K562 (cell line): ENCODE data around the gene ARHGAP30. TPM values are rescaled to one million over a fixed set of nuclear protein-coding genes. Genes with fewer than 3 reads are reported as not detected.

ENCODE experiments used
- ATAC-seq: fragments of 200-7000 bp; cut with Tn5 transposase; 3 replicates; pipeline ENCODE4 v1.9.1; 2020; ENCODE audit warnings: moderate library complexity
- BruUV-seq: library from RNA; stranded (reverse); fragments of 400-500 nt; replicated peaks from 2 replicates; lab custom pipeline; 2021; lab: Mats Ljungman, UMichigan
- CTCF ChIA-PET: fragments of 300-600 bp; formaldehyde crosslinking; extraction: SDS; loops from one replicate; lab custom pipeline; 2021; ENCODE audit warnings: low intra/inter-chr PET ratio; lab: Yijun Ruan, JAX
- POLR2A ChIA-PET: fragments of 300-600, 350-650 bp; sonication (Branson Sonifier 250); formaldehyde crosslinking; extraction: SDS; loops from one replicate; lab custom pipeline; 2021; ENCODE audit warnings: antibody characterized with exemption, inconsistent platforms; lab: Yijun Ruan, JAX
- DNase-seq, 4 experiments: peaks; one replicate each; pipeline versions ENCODE4 v3.0.0 to v3.0.0-alpha.2; 2011 to 2018; ENCODE audit warnings: low spot score in 3 of 4, mixed read lengths in 3 of 4; ENCODE audit errors: extremely low read depth in 1 of 4
- FAIRE-seq: peaks from 2 replicates; lab custom pipeline; 2011; peaks lifted over from hg19 to GRCh38; lab: Jason Lieb, UNC
- H2AFZ ChIP-seq: 2 replicates; pipeline ENCODE4 v1.6.0; 2011; ENCODE audit warnings: low read depth, low read length, control low read depth, inconsistent platforms
- H3K27ac ChIP-seq: fragments of 200-600 bp; 3 replicates; pipeline ENCODE4 v1.8.0; 2011; ENCODE audit warnings: low read depth, mild to moderate bottlenecking, control low read depth, inconsistent platforms, low read length, moderate library complexity, mixed read lengths; ENCODE audit errors: extremely low read depth
- H3K27me3 ChIP-seq, 2 experiments: fragments of 300-600 bp in 1 of 2; 2 replicates in 1 of 2; 3 replicates in 1 of 2; pipeline versions ENCODE4 v1.6.0 to v1.8.0; 2011; ENCODE audit warnings: inconsistent platforms in 2 of 2, low read length in 2 of 2, mild to moderate bottlenecking in 1 of 2, mixed read lengths in 1 of 2, moderate library complexity in 1 of 2; ENCODE audit not compliant: control insufficient read depth in 2 of 2, insufficient read depth in 2 of 2
- H3K36me3 ChIP-seq: fragments of 300-600 bp; 3 replicates; pipeline ENCODE4 v1.8.0; 2011; ENCODE audit warnings: mild to moderate bottlenecking, low read length, inconsistent platforms; ENCODE audit not compliant: control insufficient read depth, insufficient read depth
- H3K4me1 ChIP-seq, 2 experiments: fragments of 200-600 bp in 1 of 2; replicated peaks in 1 of 2; 2 replicates in 1 of 2; 3 replicates in 1 of 2; pipeline versions ENCODE4 v1.5.1 to v1.8.0; 2011; ENCODE audit warnings: inconsistent platforms in 2 of 2, low read length in 2 of 2, mild to moderate bottlenecking in 1 of 2, mixed read lengths in 1 of 2, moderate library complexity in 1 of 2; ENCODE audit not compliant: control insufficient read depth in 2 of 2, insufficient read depth in 2 of 2
- H3K4me2 ChIP-seq: 2 replicates; pipeline ENCODE4 v1.6.1; 2011; ENCODE audit warnings: low read length, control low read depth, inconsistent platforms, mixed read lengths; ENCODE audit not compliant: insufficient read depth
- H3K4me3 ChIP-seq: fragments of 200-600 bp; sonication (generic), shearing (Covaris generic); 2 replicates; pipeline ENCODE4 v1.5.1; 2016; ENCODE audit warnings: control low read depth, inconsistent platforms
- H3K79me2 ChIP-seq: fragments of 200-600 bp; 3 replicates; pipeline ENCODE4 v1.8.0; 2011; ENCODE audit warnings: low read length, inconsistent platforms; ENCODE audit not compliant: control insufficient read depth, insufficient read depth
- H3K9ac ChIP-seq, 2 experiments: 2 replicates each; pipeline versions ENCODE4 v1.6.0 to v1.6.1; 2011; ENCODE audit warnings: low read depth in 2 of 2, low read length in 2 of 2, control low read depth in 1 of 2, inconsistent platforms in 1 of 2, mild to moderate bottlenecking in 1 of 2, mixed read lengths in 1 of 2; ENCODE audit not compliant: insufficient read depth in 1 of 2
- H3K9me1 ChIP-seq: one replicate; pipeline ENCODE4 v1.6.0; 2011; ENCODE audit warnings: inconsistent platforms, mild to moderate bottlenecking, low read length, moderate library complexity; ENCODE audit not compliant: control insufficient read depth, insufficient read depth
- H3K9me3 ChIP-seq: replicated peaks from 2 replicates; pipeline ENCODE4 v1.5.1; 2011; ENCODE audit warnings: low read depth, low read length, inconsistent platforms; ENCODE audit not compliant: control insufficient read depth, insufficient read depth
- H4K20me1 ChIP-seq: replicated peaks from 2 replicates; pipeline ENCODE4 v1.6.1; 2011; ENCODE audit warnings: low read length, inconsistent platforms, mixed read lengths; ENCODE audit not compliant: control insufficient read depth, insufficient read depth
- CAMTA2 ChIP-seq: fragments of 250-450 bp; sonication (Bioruptor Pico); conservative IDR thresholded peaks from 2 replicates; pipeline ENCODE4 v1.5.1; 2022
- GABPB1 ChIP-seq: sonication (generic); formaldehyde crosslinking; IDR thresholded peaks from 2 replicates; pipeline ENCODE4 v1.8.0; 2022; ENCODE audit warnings: mild to moderate bottlenecking, missing genetic modification reagents
- HDAC2 ChIP-seq: fragments of 450-650 bp; IDR thresholded peaks from 2 replicates; pipeline ENCODE4 v1.6.1; 2016; ENCODE audit warnings: mild to moderate bottlenecking
- JUN ChIP-seq, 2 experiments: sonication (generic) in 1 of 2; formaldehyde crosslinking in 1 of 2; IDR thresholded peaks; 2 replicates each; pipeline versions ENCODE4 v1.6.1 to v1.8.0; 2012 to 2022; ENCODE audit warnings: borderline replicate concordance in 2 of 2, mild to moderate bottlenecking in 2 of 2, improper control_type of control experiment in 1 of 2, low read depth in 1 of 2, low read length in 1 of 2, missing genetic modification reagents in 1 of 2
- JUNB ChIP-seq: fragments of 450-650 bp; formaldehyde crosslinking; conservative IDR thresholded peaks from 2 replicates; pipeline ENCODE4 v1.4.0; 2020; ENCODE audit warnings: mild to moderate bottlenecking
- KDM4B ChIP-seq, 2 experiments: fragments of 450-650 bp in 1 of 2; sonication (generic) in 1 of 2; IDR thresholded peaks; 2 replicates each; pipeline ENCODE4 v1.6.1; 2016 to 2017; ENCODE audit warnings: borderline replicate concordance in 2 of 2, antibody characterized with exemption in 1 of 2, low read depth in 1 of 2, mild to moderate bottlenecking in 1 of 2
- REST ChIP-seq, 2 experiments: fragments of 450-650 bp; formaldehyde crosslinking in 1 of 2; IDR thresholded peaks; 2 replicates each; pipeline versions ENCODE4 v1.4.0 to v1.6.1; 2014 to 2020; ENCODE audit warnings: mild to moderate bottlenecking in 2 of 2, borderline replicate concordance in 1 of 2, low read depth in 1 of 2
- USF1 ChIP-seq: sonication (generic); formaldehyde crosslinking; IDR thresholded peaks from 2 replicates; pipeline ENCODE4 v1.9.0; 2022; ENCODE audit warnings: mild to moderate bottlenecking, missing genetic modification reagents
- ZKSCAN1 ChIP-seq: fragments of 150-350 bp; IDR thresholded peaks from 2 replicates; pipeline ENCODE4 v1.6.1; 2016; ENCODE audit warnings: low read depth, low read length
- WGBS: fragments of 100-300 bp; shearing (Covaris generic); methylation state at CpG from one replicate; pipeline ENCODE4 v1.1.6; 2016; ENCODE audit warnings: low coverage, mixed read lengths; ENCODE audit not compliant: insufficient coverage; ENCODE audit errors: missing lambda C conversion rate; 5-methylcytosine and 5-hydroxymethylcytosine counted together
- in situ Hi-C: fragments of 300-500 bp; cut with MboI; formaldehyde crosslinking; loops from 4 replicates; pipeline ENCODE4 v1.15.0; 2018; ENCODE audit warnings: inconsistent platforms, mixed read lengths
- intact Hi-C: fragments of 100-400 bp; cut with micrococcal nuclease; formaldehyde crosslinking; loops from 2 replicates; pipeline ENCODE4 v1.14.2; 2022
- polyA plus RNA-seq, 8 experiments: library from polyadenylated mRNA; depleted of rRNA in 4 of 8; stranded (reverse) in 5 of 8; unstranded in 3 of 8; fragments of >200 nt; fragmentation: Nextera tagmentation in 2 of 8; fragmentation: Illumina TruSeq in 1 of 8; extraction: Ambion mirVana in 2 of 8; extraction: Trizol in 1 of 8; gene quantifications; 2 replicates each; pipeline versions ENCODE4 v1.2.1 to v1.2.3, GENCODE V29; 2011 to 2014; ENCODE audit warnings: inconsistent platforms in 1 of 8, missing spikeins in 1 of 8
- total RNA-seq, 7 experiments: library from RNA; depleted of rRNA in 6 of 7; stranded (reverse); fragments of >200 nt in 6 of 7; fragmentation: Illumina TruSeq in 2 of 7; extraction: Trizol in 2 of 7; gene quantifications; 2 replicates each; pipeline versions ENCODE4 v1.2.1 to v1.2.3, GENCODE V29; 2011 to 2021; ENCODE audit warnings: low replicate concordance in 1 of 7

The ARHGAP30 gene
- total and polyA plus RNA-seq, 9 of the 15 experiments (the other 6 are each of a cell fraction or from before 2014, with no cell fraction given): 0.01 to 0.73 (median 0.12) TPM

- in situ Hi-C loops: loop anchor here (25.0 kb wide), 1 partner anchor 246 kb away; no protein-coding TSS in a partner anchor
- peak overlapping the region; percentile 19 to 78; a peak in 3 of 4 replicates for H3K9ac ChIP-seq
- H3K4me2 ChIP-seq: peak overlapping the region; percentile 34
- TF ChIP-seq HDAC2 (peak; percentile 15; the same call in 1 of the 2 replicates), KDM4B (IDR thresholded peaks at IDR 0.05; ENCODE audit: borderline replicate concordance in 2 of 2, low read depth in 1 of 2) (no peak), JUNB (peak; percentile 61; the same call in 1 of the 2 replicates), REST (IDR thresholded peaks at IDR 0.05; ENCODE audit: borderline replicate concordance) (peak; percentile 19; the same call in 1 of the 2 replicates), REST (CRISPR knock-in tag; IDR thresholded peaks at IDR 0.05; ENCODE audit: low read depth) (no peak), CAMTA2 (CRISPR knock-in tag) (no peak), GABPB1 (0 out of 2 replicates have a peak, but pooled peaks have one; percentile 20), USF1 (CRISPR knock-in tag) (peak; percentile 35; the same call in 1 of the 2 replicates), ZKSCAN1 (0 out of 2 replicates have a peak, but pooled peaks have one; percentile 22), JUN (IDR thresholded peaks at IDR 0.05; ENCODE audit: borderline replicate concordance, low read depth, low read length) (peak; percentile 88), JUN (CRISPR knock-in tag; IDR thresholded peaks at IDR 0.05; ENCODE audit: borderline replicate concordance) (no peak; the same call in 1 of the 2 replicates)
These were observed 13.5 kb upstream of the ARHGAP30 start for GRCh38 chr1:161082996-161083747.

More at GRCh38 chr1:161082996-161083747, 13.5 kb upstream of the ARHGAP30 start:
- ChIA-PET CTCF (no interaction called here), POLR2A (interaction anchor here (1.0 kb wide), 1 partner anchor 10 kb away, joined by 4 read pairs; no protein-coding TSS in a partner anchor)
- H3K27me3 ChIP-seq: no peaks in the 10 kb centered on the region
- H3K4me3 ChIP-seq: no peak overlapping the region
- H3K36me3 ChIP-seq: no peaks in the 10 kb centered on the region
- no peaks in the 10 kb centered on the region for H4K20me1 ChIP-seq
- ATAC-seq: peak; percentile 91
- intact Hi-C loops: no loop called here
- H2AFZ ChIP-seq: peak overlapping the region; percentile 91
- peaks cover 12 to 18% of the 10 kb centered on the region in 2 experiments; a peak in 4 of 5 replicates for H3K4me1 ChIP-seq
- H3K27ac ChIP-seq: peak overlapping the region; percentile 54; the same call in 2 of the 3 replicates
- no peaks in the 10 kb centered on the region for H3K79me2 ChIP-seq
- H3K9me3 ChIP-seq: no peaks in the 10 kb centered on the region
- BruUV-seq: no TSS peak
- 29% methylated on average over 7 of the region's 8 CpGs for WGBS
- peak; percentile 92 for FAIRE-seq
- no peaks in the 10 kb centered on the region for H3K9me1 ChIP-seq
- DNase-seq: peak; percentile 73 to 83 (median 76)
